Left cardiac atrium (tissue), 4 donors: Measurements from ENCODE around the gene LGALS8. TPM values are rescaled to one million over a fixed set of nuclear protein-coding genes. Genes with fewer than 3 reads are reported as not detected.
A peak's percentile ranks its signal among the peaks of the same experiment; 100 is the strongest.

Experiments used
- ATAC-seq, 2 donors: fragments of 200-7000 bp; cut with Tn5 transposase; one replicate each; pipeline ENCODE4 v1.9.1; 2020; ENCODE audit warnings: mild to moderate bottlenecking in 2 of 2, moderate library complexity in 2 of 2
- DNase-seq: peaks from one replicate; pipeline ENCODE4 v3.0.0-alpha.2; 2020
- intact Hi-C, 2 donors: fragments of 100-400 bp; cut with DNase I; formaldehyde crosslinking; loops; one replicate each; pipeline versions ENCODE4 v1.14.1 to v1.15.1; 2022 to 2023
- total RNA-seq, 2 donors: library from RNA; stranded (reverse); fragmentation: NEBNext Ultra II Directional; extraction: Animal tissue kit (Norgen Biotek cat#: 25700); gene quantifications; one replicate each; pipeline ENCODE4 v1.2.1, GENCODE V29; 2021
- donor health status: DM: no; HTN: yes; CAD: no.
- donor health status: DM: no; HTN: yes; CAD: no; lungs with severe emphysema.
- donor health status: DM: yes; HTN: yes; CAD: no.
- donor health status: Dilated cardiomyopathy.

The LGALS8 gene
- total RNA-seq, 2 donors from 2014 or later = 57.8 to 74.9 TPM

GRCh38 chr1:236507022-236507700 is 16.6 kb upstream of the LGALS8 start:
- intact Hi-C loops = no loop called here
- ATAC-seq = peak; percentile 92 to 94
- peak; percentile 62 for DNase-seq

DNA sequence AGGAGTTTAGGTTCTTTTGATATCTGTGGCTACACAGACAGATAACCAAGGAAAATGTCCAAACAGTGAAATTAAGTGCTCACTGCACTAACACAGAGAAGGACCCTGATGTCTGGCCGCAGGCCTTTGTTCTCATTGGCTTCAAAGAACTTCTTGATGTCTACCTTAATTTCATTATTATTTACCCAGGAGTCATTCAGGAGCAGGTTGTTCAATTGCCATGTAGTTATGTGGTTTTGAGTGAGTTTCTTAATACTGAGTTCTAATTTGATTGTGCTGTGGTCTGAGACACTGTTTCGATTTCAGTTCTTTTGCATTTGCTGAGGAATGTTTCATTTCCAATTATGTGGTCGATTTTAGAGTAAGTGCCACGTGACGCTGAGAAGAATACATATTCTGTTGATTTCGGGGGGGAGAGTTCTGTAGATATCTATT is 15.2 kb upstream of the LGALS8 start:
- DNase-seq (no peak), ATAC-seq (no peak)
- intact Hi-C loops = no loop called here

- ATAC-seq = no peak
- no peak for DNase-seq
- intact Hi-C loops = no loop called here
These were observed 14.6 kb upstream of the LGALS8 start for GRCh38 chr1:236509203-236509602.

DNA sequence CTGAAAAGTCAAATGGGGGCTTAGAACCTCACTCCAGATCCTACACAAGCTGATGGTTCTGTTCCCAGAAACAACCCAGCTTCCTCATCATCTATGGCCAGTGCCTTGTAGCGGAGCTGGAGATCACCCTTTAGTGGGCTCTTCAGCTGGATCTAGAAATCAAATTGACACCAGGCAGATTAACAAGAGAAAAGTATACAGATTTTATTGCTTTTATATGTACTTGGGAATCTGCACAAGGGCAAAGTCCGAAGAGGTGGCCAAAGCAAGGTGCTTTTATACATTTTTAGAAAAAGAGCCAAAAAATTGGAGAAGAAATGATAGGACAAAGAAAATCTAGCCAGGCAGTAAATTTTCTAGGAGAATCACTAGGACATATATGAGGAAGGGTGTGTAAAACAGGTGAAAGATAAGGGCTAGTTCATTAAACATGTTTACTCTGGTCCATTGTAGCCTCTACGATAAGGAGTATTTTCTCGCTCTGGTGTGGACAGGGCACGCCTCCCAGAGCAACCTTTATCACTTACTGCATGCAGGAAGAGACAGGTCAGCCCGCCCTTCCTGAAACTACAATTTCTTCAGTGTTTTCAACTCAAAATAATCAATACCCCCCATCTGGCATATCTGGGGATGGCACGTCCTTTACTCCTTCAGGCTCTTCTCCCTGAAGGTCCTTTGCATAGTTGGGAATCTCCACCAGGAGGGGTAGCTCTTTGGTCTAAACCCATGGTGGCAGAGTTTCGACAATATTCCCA is 14.0 kb upstream of the LGALS8 start:
- intact Hi-C loops = no loop called here
- ATAC-seq (no peak), DNase-seq (no peak)

DNA sequence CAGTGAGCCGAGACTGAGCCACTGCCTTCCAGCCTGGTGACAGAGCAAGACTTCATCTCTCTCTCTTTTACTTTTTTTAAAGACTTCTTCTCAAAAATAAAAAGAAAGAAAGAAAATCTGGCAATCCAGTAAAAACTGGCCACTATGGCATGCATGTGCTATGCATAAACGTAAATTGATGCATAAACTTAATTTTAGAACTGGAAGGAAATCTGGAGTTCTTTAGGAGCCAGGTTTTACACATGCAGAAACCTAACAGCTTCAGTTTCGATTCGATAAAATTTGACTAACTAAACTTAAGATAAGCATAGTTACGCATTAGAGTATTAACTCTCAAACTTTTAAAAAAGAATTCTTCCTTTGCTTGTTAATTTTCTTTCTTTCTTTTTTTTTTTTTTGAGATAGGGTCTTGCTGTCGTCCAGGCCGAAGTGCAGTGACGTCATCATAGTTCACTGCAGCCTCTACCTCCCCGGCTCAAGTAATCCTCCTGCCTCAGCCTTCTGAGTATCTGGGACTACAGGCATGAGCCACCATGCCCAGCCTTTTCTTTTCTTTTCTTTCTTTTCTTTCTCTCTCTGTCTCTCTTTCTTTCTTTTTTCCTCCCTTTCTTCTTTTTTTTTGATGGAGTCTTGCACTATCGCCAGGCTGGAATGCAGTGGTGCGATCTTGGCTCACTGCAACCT is 11.9 kb upstream of the LGALS8 start:
- DNase-seq = no peak
- intact Hi-C loops = no loop called here

GRCh38 chr1:236514703-236515442 is 8.9 kb upstream of the LGALS8 start:
- ATAC-seq (no peak), DNase-seq (no peak)
- intact Hi-C loops = no loop called here

More for the DNA sequence above, 11.9 kb upstream of the LGALS8 start:
- ATAC-seq = no peak

DNA sequence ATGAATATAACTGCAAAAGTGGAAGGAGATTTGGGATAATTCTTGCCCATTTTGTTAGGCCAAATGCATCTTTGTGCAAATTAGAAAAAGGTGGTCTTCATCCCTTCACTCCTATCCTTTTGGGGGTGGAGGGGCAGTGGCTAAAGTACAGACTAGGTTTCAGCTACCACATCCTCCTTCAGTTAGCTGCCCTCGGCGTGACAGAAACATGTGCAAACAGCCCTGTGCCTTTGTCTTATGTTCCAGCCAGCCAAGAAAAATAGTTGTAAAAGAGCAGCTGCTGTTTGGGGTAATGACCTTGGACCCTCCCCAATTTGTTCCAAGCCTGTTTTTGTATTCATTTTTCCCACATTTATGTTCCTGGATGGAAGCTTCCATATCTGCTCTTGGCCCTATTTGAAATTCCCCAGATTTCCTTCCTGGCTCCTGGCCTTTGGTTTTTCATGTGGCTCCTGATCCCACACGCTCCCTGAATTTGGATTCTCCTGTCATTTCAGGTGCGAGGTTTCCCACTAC is 8.3 kb upstream of the LGALS8 start:
- no peak for DNase-seq
- intact Hi-C loops = no loop called here
- ATAC-seq = no peak

DNA sequence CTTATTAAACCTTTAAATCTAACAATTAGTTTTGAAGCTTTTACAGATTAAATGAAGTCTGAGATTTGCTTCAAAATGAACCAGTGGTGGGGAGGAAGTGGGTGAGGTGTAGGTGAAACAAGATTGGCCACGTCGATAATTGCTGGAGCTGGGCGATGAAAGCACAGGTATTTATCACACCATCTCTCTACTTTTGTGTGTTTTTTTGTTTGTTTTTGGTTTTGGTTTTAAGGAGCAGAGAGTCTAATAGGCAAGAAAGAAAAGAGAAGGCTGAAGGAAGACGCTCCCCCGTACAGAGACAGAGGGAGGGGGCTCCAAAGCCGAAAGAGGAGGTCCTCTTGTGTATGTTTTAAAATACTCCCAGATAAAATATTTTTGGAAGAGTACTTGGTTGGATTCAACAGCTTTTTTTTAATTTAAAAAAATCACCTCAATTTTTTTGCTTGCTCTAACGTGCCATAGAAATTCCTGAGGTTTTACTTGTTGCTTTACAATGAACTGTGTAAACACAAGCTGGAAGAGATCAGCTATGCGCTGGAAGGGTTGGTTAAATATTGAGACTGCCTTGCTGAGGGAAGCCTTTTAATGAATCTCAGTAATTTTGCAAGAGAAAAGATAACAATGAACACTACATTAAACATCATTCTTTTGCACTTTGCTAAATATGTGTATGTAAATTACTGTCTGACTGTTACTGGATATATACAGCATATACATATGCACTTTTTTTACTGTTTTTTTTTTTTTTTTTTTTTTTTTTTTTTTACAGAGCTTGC is 6.7 kb upstream of the LGALS8 start:
- ATAC-seq = peak in 1 of 2 donors; percentile 50
- intact Hi-C loops = no loop called here
- DNase-seq = no peak

- DNase-seq (no peak), ATAC-seq (no peak)
- intact Hi-C loops = no loop called here
These were observed 5.5 kb upstream of the LGALS8 start for GRCh38 chr1:236518322-236518721.

DNA sequence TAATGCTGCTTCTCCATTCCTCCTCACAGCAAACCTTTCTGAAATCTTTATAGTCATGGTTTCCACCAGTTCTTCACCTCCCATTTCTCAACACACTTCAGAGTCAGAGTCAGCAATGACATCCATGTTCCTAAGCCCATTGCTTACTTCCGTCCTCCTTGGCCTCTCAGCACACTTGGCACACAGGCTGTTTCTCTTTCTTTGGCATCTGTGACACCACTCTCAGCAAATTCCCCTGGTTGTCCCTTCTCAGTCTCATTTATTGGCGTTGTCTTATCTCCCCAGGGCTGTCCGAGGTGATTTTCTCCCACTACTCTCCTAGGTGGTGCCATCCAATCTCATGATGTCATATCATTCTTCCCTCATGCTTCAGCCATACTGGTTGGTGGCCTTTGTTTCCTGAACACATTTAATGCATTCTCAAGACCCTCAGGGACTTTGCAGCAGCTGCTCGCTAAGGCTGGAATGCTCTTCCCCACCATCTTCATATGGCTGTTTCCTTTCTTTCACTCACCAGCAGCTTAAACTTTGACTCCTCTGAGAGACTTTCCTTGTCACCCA is 3.3 kb upstream of the LGALS8 start:
- intact Hi-C loops = no loop called here
- no peak for DNase-seq
- no peak for ATAC-seq

DNA sequence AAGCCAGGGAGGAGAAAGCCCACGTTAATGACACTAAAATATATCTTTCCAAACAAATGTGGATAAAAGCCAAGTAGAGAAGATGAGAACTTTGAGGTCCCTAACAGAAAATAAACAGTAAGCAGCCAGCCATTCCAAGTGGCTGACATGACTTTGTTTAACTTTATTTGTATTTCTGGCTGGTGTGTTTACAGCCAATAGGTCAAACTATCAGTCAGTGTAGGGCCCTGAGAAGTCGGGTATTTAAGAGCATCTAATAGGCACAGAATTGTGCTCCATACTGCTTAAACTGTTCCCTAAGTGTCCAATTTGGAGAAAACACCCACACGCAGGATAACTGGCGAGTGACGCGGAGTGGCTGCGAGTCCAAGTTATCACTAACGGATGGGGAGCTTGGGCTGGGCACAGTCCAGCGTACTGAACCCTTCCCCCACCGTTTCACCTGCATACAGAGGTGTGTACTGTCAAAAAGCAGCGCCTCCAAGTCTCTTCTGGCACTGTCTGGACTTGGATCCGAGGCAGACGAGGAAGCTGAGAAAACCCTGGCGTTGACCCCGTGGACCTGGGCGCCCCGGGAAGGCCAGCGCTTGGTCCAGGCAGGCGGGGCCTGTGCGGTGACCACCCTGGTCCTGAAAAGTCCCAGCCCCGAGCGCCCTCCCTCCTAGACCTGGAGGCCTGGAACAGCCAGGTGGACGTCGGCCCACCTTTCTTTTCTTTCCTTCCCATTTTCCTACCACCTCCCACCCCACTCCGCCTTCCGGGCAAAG is 662 bp upstream of the LGALS8 start:
- DNase-seq = peak; percentile 33
- intact Hi-C loops = no loop called here
- ATAC-seq = peak; percentile 41 to 53

DNA sequence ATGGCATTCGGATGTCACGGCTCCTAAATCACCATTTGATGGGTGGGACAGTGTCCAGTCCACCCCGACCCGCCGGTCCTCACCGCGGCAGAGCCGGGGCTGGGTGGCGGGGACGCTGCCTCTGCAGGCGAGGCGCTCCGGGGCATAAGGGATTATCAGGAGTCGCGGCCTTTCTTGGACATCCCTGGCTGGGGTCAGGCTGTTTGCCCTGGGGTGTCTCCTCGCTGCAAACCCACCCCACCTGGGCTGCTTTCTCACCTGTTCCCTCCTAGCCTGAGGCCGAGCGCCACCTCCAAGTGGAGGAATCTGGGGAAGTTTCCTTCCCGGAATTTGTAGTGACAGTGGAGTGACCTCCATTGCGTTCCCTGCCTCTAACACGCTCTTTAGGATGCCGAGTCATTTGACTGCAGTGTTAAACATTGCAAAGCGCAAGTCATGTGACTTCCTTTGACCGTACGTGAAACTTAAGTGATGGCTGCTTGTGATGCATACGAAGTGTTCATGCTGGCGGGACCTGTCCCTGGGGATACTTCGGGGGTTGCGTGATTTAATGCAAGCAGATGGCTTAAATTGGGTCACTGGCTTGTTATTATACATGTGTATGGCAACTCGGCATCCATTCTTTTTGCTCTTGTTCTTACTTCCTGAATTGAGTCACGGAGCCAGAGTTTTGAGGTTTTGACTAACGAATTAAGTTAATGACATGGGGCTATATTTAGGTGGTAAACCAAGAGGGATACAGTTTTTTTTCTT is 536 bp downstream of the LGALS8 start:
- intact Hi-C loops = no loop called here
- peak; percentile 61 to 80 for ATAC-seq
- no peak for DNase-seq

DNA sequence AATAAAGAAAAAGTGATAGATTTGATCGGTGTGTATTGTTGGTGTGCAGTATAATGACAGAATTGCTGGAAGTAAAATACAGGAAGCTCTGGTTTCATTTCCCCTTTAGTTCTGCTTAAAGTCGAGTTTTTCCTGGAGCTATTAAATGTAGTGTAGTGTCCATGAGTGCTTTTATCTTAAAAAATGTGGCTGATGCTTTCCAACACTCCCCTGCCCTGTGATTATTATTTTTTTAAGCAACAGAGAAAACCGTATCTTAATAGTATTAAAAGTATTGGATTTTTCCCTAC is 1.1 kb downstream of the LGALS8 start:
- intact Hi-C loops = no loop called here
- ATAC-seq (no peak), DNase-seq (no peak)

DNA sequence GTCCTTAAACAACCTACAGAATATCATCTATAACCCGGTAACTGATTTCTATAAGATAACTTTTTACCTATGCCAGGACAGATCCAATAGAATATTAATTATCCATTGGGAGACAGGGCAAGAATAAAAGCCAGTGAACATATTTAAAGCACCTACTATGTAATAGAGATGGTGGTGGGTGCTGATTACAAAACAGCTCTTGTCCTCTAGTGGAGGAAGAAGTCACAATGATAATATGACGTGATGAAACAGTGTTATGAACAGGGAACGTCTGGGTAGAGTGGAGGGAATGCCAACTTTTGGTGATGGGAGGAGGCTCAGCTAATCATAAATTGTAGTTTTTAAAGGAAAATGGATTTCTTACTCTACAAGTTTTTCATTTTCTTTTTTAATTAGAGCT is 2.3 kb downstream of the LGALS8 start:
- DNase-seq (no peak), ATAC-seq (no peak)
- intact Hi-C loops = no loop called here

GRCh38 chr1:236530286-236530685 is 6.5 kb downstream of the LGALS8 start:
- intact Hi-C loops = no loop called here
- ATAC-seq = no peak
- no peak for DNase-seq

- DNase-seq (no peak), ATAC-seq (no peak)
- intact Hi-C loops = no loop called here
These were observed 7.2 kb downstream of the LGALS8 start for GRCh38 chr1:236530959-236531358.

- peak in 1 of 2 donors; percentile 12 for ATAC-seq
- DNase-seq = no peak
- intact Hi-C loops = no loop called here
These were observed 9.1 kb downstream of the LGALS8 start for GRCh38 chr1:236532850-236533249.
